HG03108 (cell line): ENCODE results near the gene SRRM5.
"Not testable (repeated sequence)": the region's sequence is repeated elsewhere in the genome, so short reads cannot be mapped to it uniquely, and the experiment has no call there.

Experiments
- ATAC-seq: cut with Tn5 transposase; IDR thresholded peaks from one replicate; pipeline ENCODE4 v1.9.1; 2021; ENCODE audit warnings: moderate library complexity; ENCODE audit not compliant: unreplicated experiment

Gene SRRM5

GRCh38 chr19:43611788-43612187, at the start of gene SRRM5:
Gene SRRM5 (plus strand): TSS chr19:43612088. CDS start chr19:43612122, 34 bp downstream.
- ATAC-seq: no peak

GRCh38 chr19:43562226-43562697, 49.6 kb upstream of the SRRM5 start:
- no peak for ATAC-seq

- peak; percentile 68 for ATAC-seq
Measured at GRCh38 chr19:43562698-43563241, 49.1 kb upstream of the SRRM5 start.

GRCh38 chr19:43563816-43564457, 48.0 kb upstream of the SRRM5 start:
- ATAC-seq: no peak

GRCh38 chr19:43564800-43565199, 47.1 kb upstream of the SRRM5 start:
- no peak for ATAC-seq

GRCh38 chr19:43569657-43570056, 42.2 kb upstream of the SRRM5 start:
- ATAC-seq: no peak

- no peak for ATAC-seq
Measured at GRCh38 chr19:43570174-43570791, 41.6 kb upstream of the SRRM5 start.

- no peak for ATAC-seq
Measured at GRCh38 chr19:43572171-43572588, 39.7 kb upstream of the SRRM5 start.

- no peak for ATAC-seq
Measured at GRCh38 chr19:43574424-43575155, 37.3 kb upstream of the SRRM5 start.

GRCh38 chr19:43575156-43575950, 36.5 kb upstream of the SRRM5 start, which contains the start of the genes PINLYP and XRCC1:
Gene PINLYP (plus strand): TSS chr19:43575801. CDS start chr19:43577192, 1,391 bp downstream.
Gene XRCC1 (minus strand): TSS chr19:43575527. CDS start chr19:43575458, 69 bp downstream.
- ATAC-seq: peak; percentile 94

GRCh38 chr19:43575955-43576878, 35.7 kb upstream of the SRRM5 start:
- ATAC-seq: no peak

- no peak for ATAC-seq
Measured at GRCh38 chr19:43578787-43579186, 33.1 kb upstream of the SRRM5 start.

- ATAC-seq: no peak
Measured at GRCh38 chr19:43581467-43581866, 30.4 kb upstream of the SRRM5 start.

- ATAC-seq: no peak
Measured at GRCh38 chr19:43582495-43582894, 29.4 kb upstream of the SRRM5 start.

GRCh38 chr19:43584484-43584883, 27.4 kb upstream of the SRRM5 start:
- ATAC-seq: no peak

- no peak for ATAC-seq
Measured at GRCh38 chr19:43586346-43586745, 25.5 kb upstream of the SRRM5 start.

- not testable (repeated sequence) for ATAC-seq
Measured at GRCh38 chr19:43587029-43587428, 24.9 kb upstream of the SRRM5 start.

- ATAC-seq: no peak
Measured at GRCh38 chr19:43589277-43589676, 22.6 kb upstream of the SRRM5 start.

GRCh38 chr19:43589678-43590077, 22.2 kb upstream of the SRRM5 start:
- ATAC-seq: no peak
